HG02852 (cell line): Measurements from ENCODE around the gene S100A5.
"Not testable (repeated sequence)": the region's sequence is repeated elsewhere in the genome, so short reads cannot be mapped to it uniquely, and the experiment has no call there.

Experiments
- ATAC-seq: cut with Tn5 transposase; IDR thresholded peaks from one replicate; pipeline ENCODE4 v1.9.1; 2021; ENCODE audit warnings: mild to moderate bottlenecking, moderate library complexity; ENCODE audit not compliant: unreplicated experiment

The S100A5 gene

GRCh38 chr1:153567621-153568366 lies 27.1 kb upstream of the S100A5 start:
- ATAC-seq = no peak

- no peak for ATAC-seq
These were observed 26.0 kb upstream of the S100A5 start for GRCh38 chr1:153566414-153567371.

GRCh38 chr1:153565529-153566374 lies 25.0 kb upstream of the S100A5 start, which contains the start of gene S100A2:
Gene S100A2 (minus strand): TSS chr1:153565844. CDS start chr1:153563877, 1,967 bp downstream.
- no peak for ATAC-seq

DNA sequence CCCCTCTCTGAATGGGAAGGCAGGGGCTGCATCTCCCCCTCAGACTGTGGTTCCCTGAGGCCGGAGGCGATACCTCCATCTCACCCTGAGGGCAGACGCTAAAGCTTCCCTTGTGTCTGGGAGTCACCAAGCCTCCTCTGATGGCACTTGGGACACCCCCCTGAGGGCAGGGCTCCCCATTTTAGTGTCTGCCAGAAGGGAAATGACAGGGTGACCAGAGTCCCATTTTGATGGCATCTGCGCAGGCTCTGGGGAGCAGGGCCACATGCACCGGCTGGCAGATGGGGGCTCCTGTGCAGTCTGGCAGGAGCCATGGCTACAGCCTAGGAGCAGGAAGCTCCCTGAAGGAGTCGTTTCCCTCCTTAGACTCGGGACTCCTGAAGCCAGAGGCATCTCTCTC lies 23.3 kb upstream of the S100A5 start:
- ATAC-seq = no peak

DNA sequence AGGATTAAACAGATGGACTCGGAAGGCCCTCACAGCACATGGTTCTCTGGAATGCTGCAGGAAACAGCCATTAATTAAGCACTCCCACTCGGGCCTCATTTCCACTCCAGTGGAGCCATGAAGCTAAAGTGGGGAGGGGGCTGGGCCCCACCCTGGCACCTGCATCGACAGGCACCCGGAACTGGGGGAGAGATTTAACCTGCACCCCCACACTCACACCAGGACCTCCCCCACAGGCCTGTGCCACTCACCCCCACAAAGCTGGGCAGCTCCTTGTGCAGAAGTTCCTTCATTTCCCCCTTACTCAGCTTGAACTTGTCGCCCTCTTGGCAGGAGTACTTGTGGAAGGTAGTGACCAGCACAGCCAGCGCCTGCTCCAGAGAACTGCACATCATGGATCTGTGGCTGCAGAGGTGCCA lies 22.8 kb upstream of the S100A5 start:
- no peak for ATAC-seq

DNA sequence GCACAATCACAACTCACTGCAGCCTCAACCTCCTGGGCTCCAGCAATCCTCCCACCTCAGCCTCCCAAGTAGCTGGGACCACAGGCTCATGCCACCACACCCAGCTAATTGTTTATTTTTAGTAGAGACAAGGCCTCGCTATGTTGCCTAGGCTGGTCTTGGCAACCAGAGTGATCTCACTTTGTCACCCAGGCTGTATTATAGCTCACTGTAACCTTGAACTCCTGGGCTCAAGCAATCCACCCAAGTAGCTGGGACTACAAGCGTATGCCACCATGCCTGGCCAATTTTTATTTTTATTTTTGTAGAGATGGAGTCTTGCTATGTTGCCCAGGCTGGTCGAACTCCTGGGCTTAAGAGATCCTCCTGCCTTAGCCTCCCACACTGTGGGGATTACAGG lies 21.3 kb upstream of the S100A5 start:
- not testable (repeated sequence) for ATAC-seq

GRCh38 chr1:153561466-153561985 lies 20.8 kb upstream of the S100A5 start:
- no peak for ATAC-seq

DNA sequence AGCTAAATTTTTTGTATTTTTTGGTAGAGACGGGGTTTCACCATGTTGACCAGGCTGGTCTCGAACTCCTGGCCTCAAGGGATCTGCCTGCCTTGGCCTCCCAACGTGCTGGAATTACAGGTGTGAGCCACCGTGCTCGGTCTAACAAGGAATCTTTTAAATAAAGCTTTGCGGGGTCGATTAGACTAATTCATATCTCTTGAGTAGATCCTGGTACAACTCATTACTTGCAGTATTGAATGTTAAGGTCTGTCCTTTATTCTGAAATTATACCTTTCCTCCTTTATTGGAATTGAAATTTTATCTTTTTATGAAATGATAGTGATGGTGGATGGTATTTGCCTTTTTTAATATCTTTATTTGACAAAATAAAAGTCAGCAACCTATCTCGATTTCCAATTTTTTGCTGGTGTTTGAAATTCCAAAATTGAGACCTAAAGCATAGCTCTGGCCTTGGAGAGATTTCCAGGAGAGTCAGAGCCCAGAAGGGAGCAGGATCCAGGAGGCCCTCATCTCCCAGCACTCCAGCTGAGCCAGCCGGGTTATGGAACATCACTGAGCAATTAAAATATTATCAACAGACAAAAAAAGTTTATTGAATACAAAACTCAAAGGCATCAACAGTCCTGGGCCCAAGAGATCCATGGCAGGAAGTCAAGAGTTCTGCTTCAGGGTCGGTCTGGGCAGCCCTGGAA lies 20.2 kb upstream of the S100A5 start:
- ATAC-seq = no peak

GRCh38 chr1:153560241-153560640 lies 19.5 kb upstream of the S100A5 start:
- ATAC-seq = no peak

DNA sequence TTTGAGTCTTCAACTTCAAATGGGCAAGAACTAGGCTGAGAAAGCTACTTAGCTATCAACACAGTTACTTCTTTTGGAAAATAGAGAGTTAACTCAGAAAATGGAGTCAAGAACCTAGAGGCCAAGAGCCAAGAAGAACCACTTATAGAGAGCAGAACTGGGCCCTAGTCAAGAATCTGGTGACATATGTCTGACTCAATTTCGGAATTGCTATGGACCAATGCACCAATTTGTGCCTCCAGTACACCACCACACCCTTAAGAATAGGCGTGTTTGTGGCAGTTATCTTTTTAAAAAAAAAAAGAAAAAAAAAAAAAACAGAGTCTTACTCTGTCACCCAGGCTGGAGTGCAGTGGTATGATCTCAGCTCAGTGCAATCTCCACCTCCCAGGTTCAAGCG lies 17.1 kb upstream of the S100A5 start:
- ATAC-seq = no peak

GRCh38 chr1:153556348-153556747 lies 15.6 kb upstream of the S100A5 start:
- no peak for ATAC-seq

GRCh38 chr1:153553830-153554541 lies 13.3 kb upstream of the S100A5 start:
- no peak for ATAC-seq

DNA sequence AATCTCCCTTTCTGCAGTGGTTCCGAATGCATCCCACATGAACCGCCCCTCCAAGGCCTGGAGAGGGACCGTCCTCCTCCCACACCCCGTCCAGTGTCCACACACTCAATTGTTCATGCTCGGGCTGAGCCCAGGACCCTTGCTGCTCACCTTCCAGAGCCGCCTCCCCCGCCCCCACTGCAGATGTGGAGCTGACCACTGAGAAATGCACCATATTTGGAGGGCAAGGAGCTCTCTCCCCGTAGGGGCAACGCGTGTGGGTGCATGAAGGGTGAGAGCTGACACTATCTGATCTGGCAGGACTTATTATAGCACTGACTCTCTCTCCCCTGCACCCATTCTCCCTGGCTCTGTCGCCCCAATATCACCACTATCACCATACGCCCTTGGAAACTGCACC lies 12.4 kb upstream of the S100A5 start:
- no peak for ATAC-seq

DNA sequence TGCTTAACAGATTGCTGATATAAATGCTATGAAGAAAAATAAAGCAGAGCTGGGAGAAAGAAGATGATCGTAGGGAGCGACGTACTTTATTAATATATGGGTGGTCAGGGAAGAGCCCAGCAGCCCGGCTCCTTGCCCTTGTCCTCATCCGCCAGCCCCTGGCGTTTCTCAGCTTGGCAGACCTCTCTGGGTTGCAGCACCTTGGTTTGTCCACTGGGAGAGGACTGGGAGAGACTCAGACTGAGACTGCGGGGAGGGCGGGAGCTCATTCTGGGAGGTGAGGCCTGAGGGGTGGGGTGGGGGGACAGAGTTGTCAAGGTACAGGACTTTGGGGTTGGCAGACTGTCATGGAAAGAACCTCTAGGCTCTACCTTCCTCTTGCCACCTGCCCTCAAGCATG lies 11.6 kb upstream of the S100A5 start:
- no peak for ATAC-seq

GRCh38 chr1:153550827-153551500 lies 10.2 kb upstream of the S100A5 start:
- no peak for ATAC-seq

DNA sequence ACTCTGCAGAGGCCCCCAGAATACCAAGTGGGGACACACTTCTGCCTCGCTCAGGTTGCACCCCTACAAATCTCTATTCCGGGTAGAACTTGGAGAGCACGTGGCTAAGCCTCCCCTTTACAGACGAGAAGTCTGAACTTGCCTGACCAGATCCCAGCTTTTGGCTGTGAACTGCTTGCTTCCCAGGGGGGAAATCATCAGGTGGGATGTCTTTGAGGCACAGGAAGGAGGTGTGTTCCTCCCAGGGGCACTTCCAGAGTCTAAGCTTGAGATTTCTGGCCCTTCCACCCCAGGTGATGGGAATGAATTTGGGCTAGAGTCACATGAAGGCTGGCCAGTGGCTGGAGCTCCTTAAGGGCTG lies 9.6 kb upstream of the S100A5 start:
- no peak for ATAC-seq

- no peak for ATAC-seq
These were observed 9.1 kb upstream of the S100A5 start for GRCh38 chr1:153549741-153550397.
